Heart left ventricle (tissue), 13 donors: ENCODE measurements around the gene GIMAP6.
"Not testable (repeated sequence)": the region's sequence is repeated elsewhere in the genome, so short reads cannot be mapped to it uniquely, and the experiment has no call there.

Experiments
- CTCF ChIP-seq, 12 donors: fragments of 200-600 bp; sonication (generic) in 4 of 12; IDR thresholded peaks; one replicate each; pipeline versions ENCODE4 v1.5.0 to v1.8.0; 2018 to 2022; ENCODE audit warnings: antibody characterized with exemption in 12 of 12, mild to moderate bottlenecking in 5 of 12
- POLR2A ChIP-seq, 2 donors: fragments of 450-650 bp; IDR thresholded peaks; one replicate each; pipeline ENCODE4 v1.6.1; 2017; ENCODE audit warnings: antibody characterized with exemption in 2 of 2, mild to moderate bottlenecking in 2 of 2, moderate library complexity in 2 of 2
- donor health status: ischemic (EF 13 %, LVEDD 7.1; RV severe dilation, severe dysfunction).
- donor health status: DM: no; HTN: yes; CAD: no.
- donor health status: DM: no; HTN: no; CAD: no.
- donor health status: ischemic (EF 25% LVEDD 6.9; RV normal size, moderate dysfunction).
- donor health status: ischemic (EF 25% LVEDD 5.7; RV mildly dilated, moderate dysfunction).
- donor health status: ischemic (EF 35%, LVEDD 5.7; RV mildly dilated, moderate dysfunction).
- donor health status: nonischemic (EF 11% LVEDD 7.7; RV severe dilation, severe dysfunction).
- donor health status: DM: yes; HTN: yes; CAD: no.
- donor health status: PGD.
- donor health status: ischemic (EF 29% LVEDD 5.4; RV normal size, mild dysfunction).
- donor health status: nonischemic (EF 23%, LVEDD 6.1; RV moderate dilation, normal function).

GRCh38 chr7:150678601-150679000 is 46.4 kb upstream of the GIMAP6 start:
- not testable (repeated sequence) for TF ChIP-seq CTCF, POLR2A (IDR thresholded peaks at IDR 0.05)
